GM10248 (cell line): ENCODE measurements around the gene DYDC1.

Source experiments
- CTCF ChIA-PET: fragments of 300-600 bp; sonication (Branson Sonifier 250); formaldehyde crosslinking; extraction: SDS; loops from one replicate; lab custom pipeline; 2021; ENCODE audit warnings: antibody characterized with exemption; lab: Yijun Ruan, JAX
- POLR2A ChIA-PET: fragments of 350-650 bp; sonication (Branson Sonifier 250); formaldehyde crosslinking; extraction: SDS; loops from one replicate; lab custom pipeline; 2020; ENCODE audit warnings: antibody characterized with exemption; lab: Yijun Ruan, JAX
- DNase-seq: peaks from one replicate; pipeline ENCODE4 v3.0.0; 2012; ENCODE audit errors: extremely low spot score
- CTCF ChIP-seq: IDR thresholded peaks from 2 replicates; pipeline ENCODE4 v1.5.1; 2012; ENCODE audit warnings: mild to moderate bottlenecking, low read depth; ENCODE audit errors: extremely low read depth, missing control alignments, control extremely low read depth

The DYDC1 gene

DNA sequence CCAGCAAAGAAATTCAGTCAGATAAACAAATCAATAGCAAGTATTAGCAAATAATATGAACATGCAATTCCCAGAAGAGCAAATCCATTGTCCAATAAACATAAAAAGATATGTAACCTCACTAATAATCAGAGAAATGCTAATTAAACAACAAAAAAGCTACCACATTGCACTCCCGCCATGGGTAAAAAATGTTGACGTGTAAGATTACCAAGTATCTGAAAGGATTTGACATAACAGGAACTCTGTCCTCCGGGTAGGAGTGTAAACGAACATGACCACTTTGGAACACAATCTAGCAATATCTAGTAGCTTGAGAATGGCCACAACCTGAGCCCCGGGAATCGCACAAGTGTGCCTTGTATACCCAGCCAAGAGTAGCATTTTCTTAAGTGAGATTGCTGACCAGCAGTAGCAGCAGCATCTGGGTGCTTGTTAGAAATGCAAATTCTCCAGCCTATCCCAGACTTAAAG lies 31.6 kb downstream of the DYDC1 start:
- POLR2A ChIA-PET: no interaction called here
- DNase-seq: no peak
- no peak for TF ChIP-seq CTCF
- CTCF ChIA-PET: no interaction called here

GRCh38 chr10:80324086-80324485 lies 32.5 kb downstream of the DYDC1 start:
- ChIA-PET CTCF (no interaction called here), POLR2A (no interaction called here)
- DNase-seq: no peak
- no peak for TF ChIP-seq CTCF

- CTCF ChIA-PET: no interaction called here
- no peak for TF ChIP-seq CTCF
- POLR2A ChIA-PET: no interaction called here
- no peak for DNase-seq
These were observed 33.2 kb downstream of the DYDC1 start for GRCh38 chr10:80323311-80323710.

DNA sequence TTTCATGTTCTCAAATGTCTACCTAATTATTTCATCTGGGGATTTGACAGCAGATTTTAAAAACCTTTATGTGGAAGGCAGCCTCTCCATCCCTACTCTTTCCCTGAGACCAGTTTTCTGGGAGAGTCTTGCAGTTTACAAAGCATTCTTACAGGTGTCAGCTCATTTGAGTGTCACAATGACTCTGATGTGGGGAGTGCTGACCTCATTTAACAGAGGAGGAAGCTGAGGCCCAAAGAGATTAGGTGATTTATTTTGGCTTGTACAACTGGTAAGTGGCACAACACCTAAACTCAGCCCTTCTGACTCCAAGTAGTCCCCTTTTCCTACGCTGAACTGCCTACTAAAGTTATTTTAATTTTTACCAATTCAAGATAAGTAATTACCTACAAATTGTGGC lies 33.8 kb downstream of the DYDC1 start:
- POLR2A ChIA-PET: no interaction called here

DNA sequence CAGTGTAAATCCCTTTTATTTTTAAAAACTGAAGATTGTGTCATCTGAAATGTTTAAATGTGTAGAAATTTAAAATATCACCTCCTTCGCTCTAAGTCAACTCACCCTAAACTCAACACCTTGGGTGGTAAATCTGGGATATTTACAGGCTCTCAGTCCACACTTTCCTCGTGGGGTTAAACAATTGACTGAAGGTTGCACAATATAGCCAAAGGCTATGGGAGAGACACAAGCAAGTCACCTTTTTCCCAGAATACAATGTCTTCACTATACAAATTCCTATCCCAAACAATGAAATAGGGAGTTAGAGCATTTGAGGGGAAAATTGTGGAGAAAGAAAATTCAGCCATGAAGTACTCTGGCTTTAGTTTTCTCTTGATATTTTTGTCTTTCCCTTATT lies 34.4 kb downstream of the DYDC1 start:
- ChIA-PET CTCF (interaction anchor here (1.5 to 2.1 kb wide), 2 partner anchors 11 to 20 kb away, joined by 6 read pairs; no protein-coding TSS in a partner anchor), POLR2A (no interaction called here)
- TF ChIP-seq CTCF: no peak
- DNase-seq: no peak

More for the DNA sequence above, 33.8 kb downstream of the DYDC1 start:
- no peak for TF ChIP-seq CTCF
- CTCF ChIA-PET: interaction anchor here (2.1 kb wide), 1 partner anchor 21 kb away, joined by 6 read pairs; no protein-coding TSS in a partner anchor
- DNase-seq: no peak

- TF ChIP-seq CTCF: no peak
- DNase-seq: no peak
- ChIA-PET POLR2A (no interaction called here), CTCF (interaction anchor here (1.5 to 2.1 kb wide), 2 partner anchors 12 to 19 kb away, joined by 6 read pairs; no protein-coding TSS in a partner anchor)
These were observed 35.4 kb downstream of the DYDC1 start for GRCh38 chr10:80321183-80321582.
